DND-41 (cell line): ENCODE measurements around the gene STAM.

ENCODE experiments used
- CTCF ChIP-seq: IDR thresholded peaks from 2 replicates; pipeline ENCODE4 v1.5.1; 2012; ENCODE audit warnings: borderline replicate concordance, low read length, moderate library complexity, mild to moderate bottlenecking; ENCODE audit not compliant: poor library complexity, severe bottlenecking; ENCODE audit errors: extremely low read depth
- EZH2 ChIP-seq: IDR thresholded peaks from 3 replicates; pipeline ENCODE4 v1.6.1; 2012; ENCODE audit warnings: borderline replicate concordance, low read depth, mild to moderate bottlenecking, moderate library complexity, low read length, inconsistent platforms; ENCODE audit not compliant: severe bottlenecking

- TF ChIP-seq CTCF (no peak), EZH2 (no peak)
These were observed 19.5 kb downstream of the STAM start for GRCh38 chr10:17663450-17663849.
